HFFc6 (cell line): Measurements from ENCODE around the gene CAMSAP3. TPM values are rescaled to one million over a fixed set of nuclear protein-coding genes. Genes with fewer than 3 reads are reported as not detected.
A peak's percentile ranks its signal among the peaks of the same experiment; 100 is the strongest.

Experiments used
- DNase-seq: peaks from one replicate; pipeline ENCODE4 v3.0.0-alpha.2; 2018
- H3K27ac Mint-ChIP-seq: 2 replicates; pipeline ENCODE4 v1.8.0; 2020; ENCODE audit warnings: mild to moderate bottlenecking, mixed read lengths
- H3K27me3 Mint-ChIP-seq: 2 replicates; pipeline ENCODE4 v1.8.0; 2021; ENCODE audit warnings: mild to moderate bottlenecking, moderate library complexity, mixed read lengths; ENCODE audit not compliant: insufficient read depth
- H3K36me3 Mint-ChIP-seq: 2 replicates; pipeline ENCODE4 v1.8.0; 2021; ENCODE audit warnings: low read depth, mixed read lengths
- H3K4me1 Mint-ChIP-seq: 2 replicates; pipeline ENCODE4 v1.8.0; 2020; ENCODE audit warnings: low read depth, mixed read lengths
- H3K4me3 Mint-ChIP-seq: 2 replicates; pipeline ENCODE4 v1.8.0; 2020; ENCODE audit warnings: mild to moderate bottlenecking, moderate library complexity, mixed read lengths
- H3K9me3 Mint-ChIP-seq: 2 replicates; pipeline ENCODE4 v1.8.0; 2020; ENCODE audit warnings: mild to moderate bottlenecking, mixed read lengths
- total RNA-seq, 6 experiments: library from RNA; stranded (reverse); fragmentation: NEBNext Ultra II Directional; extraction: Animal tissue kit (Norgen Biotek cat#: 25700); gene quantifications; 2 replicates in 1 of 6; 3 replicates in 5 of 6; pipeline ENCODE4 v1.2.3, GENCODE V29; 2021
- TF ChIP-seq, protein P1 (sequence below): fragments of 200-600 bp; sonication (generic); IDR thresholded peaks from 2 replicates; pipeline ENCODE4 v1.5.0; 2021; ENCODE audit warnings: antibody characterized with exemption, mild to moderate bottlenecking

The CAMSAP3 gene
- total RNA-seq, 6 experiments from 2014 or later = not detected

DNA sequence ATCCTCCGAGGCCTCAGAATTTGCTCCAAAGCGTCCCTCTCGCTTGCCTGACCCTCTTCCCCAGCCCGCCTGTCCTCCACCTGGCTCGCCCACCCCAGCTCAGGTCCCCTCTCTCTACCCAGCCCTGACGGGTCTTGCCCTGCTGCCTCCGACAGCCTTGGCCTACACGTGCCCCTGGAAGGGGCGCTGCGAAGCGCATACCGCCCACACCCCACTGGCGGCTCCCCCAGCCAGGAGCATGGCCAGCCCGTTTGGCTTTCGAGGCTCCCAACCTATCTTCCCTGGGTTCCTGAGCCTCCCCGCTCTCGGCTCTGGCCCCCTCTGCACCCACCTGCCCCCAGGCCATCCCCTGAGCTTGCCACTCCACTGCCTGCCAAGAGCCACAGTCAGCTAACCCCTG lies 29.1 kb downstream of the CAMSAP3 start:
- Mint-ChIP-seq H3K4me1 (peaks cover 14% of the 10 kb centered on the region), H3K27me3 (peaks cover 2% of the 10 kb centered on the region), H3K9me3 (no peaks in the 10 kb centered on the region), H3K4me3 (no peak overlapping the region), H3K27ac (no peak overlapping the region), H3K36me3 (peaks cover 32% of the 10 kb centered on the region)
- DNase-seq = no peak
- TF ChIP-seq, protein P1, sequence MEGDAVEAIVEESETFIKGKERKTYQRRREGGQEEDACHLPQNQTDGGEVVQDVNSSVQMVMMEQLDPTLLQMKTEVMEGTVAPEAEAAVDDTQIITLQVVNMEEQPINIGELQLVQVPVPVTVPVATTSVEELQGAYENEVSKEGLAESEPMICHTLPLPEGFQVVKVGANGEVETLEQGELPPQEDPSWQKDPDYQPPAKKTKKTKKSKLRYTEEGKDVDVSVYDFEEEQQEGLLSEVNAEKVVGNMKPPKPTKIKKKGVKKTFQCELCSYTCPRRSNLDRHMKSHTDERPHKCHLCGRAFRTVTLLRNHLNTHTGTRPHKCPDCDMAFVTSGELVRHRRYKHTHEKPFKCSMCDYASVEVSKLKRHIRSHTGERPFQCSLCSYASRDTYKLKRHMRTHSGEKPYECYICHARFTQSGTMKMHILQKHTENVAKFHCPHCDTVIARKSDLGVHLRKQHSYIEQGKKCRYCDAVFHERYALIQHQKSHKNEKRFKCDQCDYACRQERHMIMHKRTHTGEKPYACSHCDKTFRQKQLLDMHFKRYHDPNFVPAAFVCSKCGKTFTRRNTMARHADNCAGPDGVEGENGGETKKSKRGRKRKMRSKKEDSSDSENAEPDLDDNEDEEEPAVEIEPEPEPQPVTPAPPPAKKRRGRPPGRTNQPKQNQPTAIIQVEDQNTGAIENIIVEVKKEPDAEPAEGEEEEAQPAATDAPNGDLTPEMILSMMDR = no peak

GRCh38 chr19:7625763-7626372 lies 30.2 kb downstream of the CAMSAP3 start:
- no peak for DNase-seq
- H3K4me3 Mint-ChIP-seq = no peak overlapping the region
- H3K36me3 Mint-ChIP-seq = peaks cover 32% of the 10 kb centered on the region
- no peaks in the 10 kb centered on the region for H3K9me3 Mint-ChIP-seq
- H3K4me1 Mint-ChIP-seq = peaks cover 25% of the 10 kb centered on the region
- H3K27me3 Mint-ChIP-seq = peaks cover 2% of the 10 kb centered on the region
- TF ChIP-seq, protein P1 = no peak
- H3K27ac Mint-ChIP-seq = no peak overlapping the region

GRCh38 chr19:7627166-7627565 lies 31.5 kb downstream of the CAMSAP3 start:
- TF ChIP-seq, protein P1 = no peak
- H3K4me3 Mint-ChIP-seq = no peak overlapping the region
- no peak for DNase-seq
- peaks cover 23% of the 10 kb centered on the region for H3K36me3 Mint-ChIP-seq
- no peak overlapping the region for H3K27ac Mint-ChIP-seq
- peaks cover 26% of the 10 kb centered on the region for H3K4me1 Mint-ChIP-seq
- H3K27me3 Mint-ChIP-seq = peaks cover 2% of the 10 kb centered on the region
- H3K9me3 Mint-ChIP-seq = no peaks in the 10 kb centered on the region

GRCh38 chr19:7628589-7629311 lies 33.1 kb downstream of the CAMSAP3 start:
- DNase-seq = no peak
- Mint-ChIP-seq H3K4me1 (peaks cover 26% of the 10 kb centered on the region), H3K36me3 (peaks cover 11% of the 10 kb centered on the region), H3K4me3 (peak overlapping the region; percentile 95), H3K9me3 (no peaks in the 10 kb centered on the region), H3K27ac (peak overlapping the region; percentile 94), H3K27me3 (no peaks in the 10 kb centered on the region; the same call in none of the 2 replicates)
- TF ChIP-seq, protein P1 = no peak

DNA sequence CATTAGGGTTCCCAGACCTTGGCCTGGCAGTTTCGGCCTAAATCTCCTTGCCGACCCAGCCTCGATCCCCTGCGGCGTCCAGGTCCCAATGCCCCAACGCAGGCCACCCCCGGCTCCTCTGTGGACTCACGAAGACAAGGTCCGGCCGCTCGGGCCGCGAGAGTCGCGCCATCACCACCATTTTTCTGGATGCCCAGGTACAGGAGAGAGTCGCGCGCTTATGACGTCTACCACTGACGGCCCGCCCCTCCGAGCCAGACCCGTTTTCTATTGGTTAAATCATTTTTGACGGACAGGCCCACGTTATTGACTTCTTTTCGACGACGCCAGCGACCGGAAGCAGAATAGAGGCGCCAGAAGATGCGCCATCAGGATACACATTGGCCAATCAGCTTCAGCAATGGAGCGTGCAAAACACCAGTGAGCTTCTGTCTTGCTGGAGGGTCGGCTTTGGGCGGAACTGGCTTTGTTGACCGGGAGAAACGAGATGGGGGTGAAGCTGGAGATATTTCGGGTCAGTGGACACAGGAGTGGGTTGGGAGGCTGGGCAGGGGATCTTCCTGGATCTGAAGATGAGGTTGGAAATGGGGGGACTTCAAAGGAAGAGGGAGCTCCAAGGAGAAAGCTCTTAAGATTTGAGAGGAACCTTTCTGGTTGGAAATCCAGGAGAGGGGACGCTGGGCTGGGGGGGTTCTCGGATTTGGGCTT lies 33.8 kb downstream of the CAMSAP3 start, which contains the start of the genes PET100 and XAB2:
Gene PET100, plus strand, starts transcription at position 447 of the 708 bp plus-strand sequence. Its CDS starts 41 bp downstream, at position 488.
Gene XAB2, minus strand, starts transcription at position 199 of the 708 bp plus-strand sequence. Its CDS starts 18 bp downstream, at position 181.
- TF ChIP-seq, protein P1 = no peak
- peaks cover 11% of the 10 kb centered on the region for H3K36me3 Mint-ChIP-seq
- peak within 1 kb of the TSS; percentile 95 for H3K4me3 Mint-ChIP-seq
- H3K4me1 Mint-ChIP-seq = peaks cover 26% of the 10 kb centered on the region
- peak within 1 kb of the TSS; percentile 94 for H3K27ac Mint-ChIP-seq
- H3K27me3 Mint-ChIP-seq = no peaks in the 10 kb centered on the region; the same call in none of the 2 replicates
- DNase-seq = peak; percentile 99
- H3K9me3 Mint-ChIP-seq = no peaks in the 10 kb centered on the region
